WTC11 (cell line): ENCODE measurements around the gene TOR4A.

Experiments
- CBFB ChIP-seq: sonication (generic); formaldehyde crosslinking; IDR thresholded peaks from 2 replicates; pipeline ENCODE4 v1.8.1; 2022; ENCODE audit warnings: mild to moderate bottlenecking, low read depth, missing genetic modification reagents
- CTCF ChIP-seq: fragments of 200-600 bp; IDR thresholded peaks from 2 replicates; pipeline ENCODE4 v1.8.0; 2022; ENCODE audit warnings: antibody characterized with exemption
- NR1H2 ChIP-seq: sonication (generic); formaldehyde crosslinking; IDR thresholded peaks from 2 replicates; pipeline ENCODE4 v1.9.0; 2021; ENCODE audit warnings: mild to moderate bottlenecking, moderate library complexity, missing genetic modification reagents

GRCh38 chr9:137250329-137251193 lies 27.0 kb upstream of the TOR4A start:
- TF ChIP-seq CBFB (CRISPR knock-in tag) (no peak), CTCF (no peak), NR1H2 (CRISPR knock-in tag) (no peak)
